HG02678 (cell line): ENCODE results near the gene DHRSX.
"Not testable (repeated sequence)": the region's sequence is repeated elsewhere in the genome, so short reads cannot be mapped to it uniquely, and the experiment has no call there.

Experiments
- ATAC-seq: cut with Tn5 transposase; IDR thresholded peaks from one replicate; pipeline ENCODE4 v1.9.1; 2021; ENCODE audit warnings: mild to moderate bottlenecking, moderate library complexity; ENCODE audit not compliant: unreplicated experiment

The DHRSX gene

GRCh38 chrX:2460048-2460447 is 40.7 kb downstream of the DHRSX start:
- not testable (repeated sequence) for ATAC-seq

GRCh38 chrX:2458309-2458708 is 42.5 kb downstream of the DHRSX start:
- no peak for ATAC-seq

GRCh38 chrX:2457289-2458133 is 43.3 kb downstream of the DHRSX start:
- no peak for ATAC-seq

GRCh38 chrX:2456091-2456490 is 44.7 kb downstream of the DHRSX start:
- not testable (repeated sequence) for ATAC-seq

GRCh38 chrX:2454620-2455019 is 46.2 kb downstream of the DHRSX start:
- ATAC-seq: not testable (repeated sequence)

GRCh38 chrX:2452799-2453198 is 48.0 kb downstream of the DHRSX start:
- no peak for ATAC-seq

- no peak for ATAC-seq
Measured at GRCh38 chrX:2452317-2452784, 48.4 kb downstream of the DHRSX start.

GRCh38 chrX:2451501-2452316 is 49.1 kb downstream of the DHRSX start:
- no peak for ATAC-seq

GRCh38 chrX:2450681-2451080 is 50.1 kb downstream of the DHRSX start:
- no peak for ATAC-seq

- no peak for ATAC-seq
Measured at GRCh38 chrX:2449135-2449886, 51.5 kb downstream of the DHRSX start.

- ATAC-seq: no peak
Measured at GRCh38 chrX:2447484-2447883, 53.3 kb downstream of the DHRSX start.

- no peak for ATAC-seq
Measured at GRCh38 chrX:2446815-2447214, 54.0 kb downstream of the DHRSX start.

GRCh38 chrX:2445662-2446623 is 54.8 kb downstream of the DHRSX start:
- ATAC-seq: no peak

GRCh38 chrX:2442694-2443093 is 58.1 kb downstream of the DHRSX start:
- ATAC-seq: no peak

GRCh38 chrX:2441466-2441865 is 59.3 kb downstream of the DHRSX start:
- no peak for ATAC-seq

GRCh38 chrX:2439613-2440012 is 61.2 kb downstream of the DHRSX start:
- no peak for ATAC-seq

- no peak for ATAC-seq
Measured at GRCh38 chrX:2435465-2435864, 65.3 kb downstream of the DHRSX start.

GRCh38 chrX:2434270-2435163 is 66.3 kb downstream of the DHRSX start:
- no peak for ATAC-seq

- no peak for ATAC-seq
Measured at GRCh38 chrX:2432298-2432863, 68.4 kb downstream of the DHRSX start.
